IMR-90 (cell line): Measurements from ENCODE around the gene H1-8. TPM values are rescaled to one million over a fixed set of nuclear protein-coding genes. Genes with fewer than 3 reads are reported as not detected.

Experiments
- ATAC-seq: fragments of 200-7000 bp; cut with Tn5 transposase; 2 replicates; pipeline ENCODE4 v1.9.1; 2020; ENCODE audit warnings: low read depth, mild to moderate bottlenecking, moderate library complexity
- BruUV-seq: library from RNA; stranded (reverse); fragments of 400-500 nt; replicated peaks from 2 replicates; lab custom pipeline; 2021; lab: Mats Ljungman, UMichigan
- CTCF ChIA-PET: fragments of 300-600 bp; formaldehyde crosslinking; extraction: SDS; loops from one replicate; lab custom pipeline; 2021; ENCODE audit warnings: antibody characterized with exemption; lab: Yijun Ruan, JAX
- POLR2A ChIA-PET: fragments of 300-600 bp; sonication (Branson Sonifier 250); formaldehyde crosslinking; loops from one replicate; lab custom pipeline; 2022; ENCODE audit warnings: antibody characterized with exemption; ENCODE audit not compliant: unreplicated experiment; lab: Charles Lee
- DNase-seq: peaks from one replicate; pipeline ENCODE4 v3.0.0; 2013
- H2AFZ ChIP-seq: replicated peaks from 2 replicates; pipeline ENCODE3; 2013; ENCODE audit warnings: low read length, mild to moderate bottlenecking; ENCODE audit not compliant: poor library complexity
- H2AK5ac ChIP-seq: 2 replicates; pipeline ENCODE4 v1.6.1; 2013; ENCODE audit warnings: low read depth, low read length, inconsistent platforms
- H2AK9ac ChIP-seq: replicated peaks from 2 replicates; pipeline ENCODE3; 2013; ENCODE audit warnings: mild to moderate bottlenecking, low read depth, low read length, moderate library complexity; ENCODE audit not compliant: poor library complexity
- H2BK120ac ChIP-seq: 2 replicates; pipeline ENCODE4 v1.6.1; 2013; ENCODE audit warnings: low read depth, low read length, inconsistent platforms
- H2BK15ac ChIP-seq: 3 replicates; pipeline ENCODE4 v1.6.1; 2013; ENCODE audit warnings: low read depth, low read length, inconsistent platforms
- H2BK20ac ChIP-seq: 2 replicates; pipeline ENCODE4 v1.6.1; 2013; ENCODE audit warnings: low read depth, mild to moderate bottlenecking, inconsistent platforms, low read length, moderate library complexity
- H2BK5ac ChIP-seq: 2 replicates; pipeline ENCODE4 v1.6.1; 2013; ENCODE audit warnings: mild to moderate bottlenecking, low read depth, low read length, inconsistent platforms; ENCODE audit not compliant: poor library complexity, severe bottlenecking
- H3K14ac ChIP-seq: replicated peaks from 2 replicates; pipeline ENCODE4 v1.6.1; 2013; ENCODE audit warnings: low read depth, low read length, inconsistent platforms
- H3K18ac ChIP-seq: 2 replicates; pipeline ENCODE4 v1.6.1; 2013; ENCODE audit warnings: low read depth, low read length, control low read depth
- H3K23ac ChIP-seq: 2 replicates; pipeline ENCODE4 v1.6.1; 2013; ENCODE audit warnings: low read depth, low read length, inconsistent platforms
- H3K27ac ChIP-seq: 2 replicates; pipeline ENCODE4 v1.5.1; 2013; ENCODE audit warnings: mild to moderate bottlenecking, control low read depth, low read length; ENCODE audit not compliant: insufficient read depth
- H3K27me3 ChIP-seq: 2 replicates; pipeline ENCODE4 v1.6.1; 2013; ENCODE audit warnings: low read length; ENCODE audit not compliant: control insufficient read depth, insufficient read depth
- H3K36me3 ChIP-seq: 2 replicates; pipeline ENCODE4 v1.6.1; 2013; ENCODE audit warnings: low read length, mixed read lengths; ENCODE audit not compliant: control insufficient read depth, insufficient read depth
- H3K4ac ChIP-seq: 2 replicates; pipeline ENCODE4 v1.6.1; 2013; ENCODE audit warnings: low read depth, low read length, inconsistent platforms
- H3K4me1 ChIP-seq: 2 replicates; pipeline ENCODE4 v1.6.1; 2013; ENCODE audit warnings: low read length, mixed read lengths; ENCODE audit not compliant: control insufficient read depth, insufficient read depth
- H3K4me2 ChIP-seq: 2 replicates; pipeline ENCODE4 v1.6.1; 2013; ENCODE audit warnings: low read depth, mild to moderate bottlenecking, control low read depth, low read length, moderate library complexity
- H3K4me3 ChIP-seq: 2 replicates; pipeline ENCODE4 v1.5.1; 2013; ENCODE audit warnings: low read depth, mild to moderate bottlenecking, control low read depth, low read length, moderate library complexity; ENCODE audit not compliant: insufficient read depth
- H3K56ac ChIP-seq: 2 replicates; pipeline ENCODE4 v1.6.1; 2013; ENCODE audit warnings: low read length, inconsistent platforms; ENCODE audit not compliant: insufficient read depth; ENCODE audit errors: extremely low read depth
- H3K79me1 ChIP-seq, 2 experiments: 2 replicates each; pipeline ENCODE4 v1.6.1; 2013; ENCODE audit warnings: low read length in 2 of 2, inconsistent platforms in 1 of 2, low read depth in 1 of 2
- H3K9ac ChIP-seq: 2 replicates; pipeline ENCODE4 v1.6.1; 2013; ENCODE audit warnings: low read depth, low read length, control low read depth
- H3K9me1 ChIP-seq: 2 replicates; pipeline ENCODE4 v1.6.1; 2013; ENCODE audit warnings: low read length, inconsistent platforms; ENCODE audit not compliant: insufficient read depth
- H3K9me3 ChIP-seq: 2 replicates; pipeline ENCODE4 v1.6.1; 2013; ENCODE audit warnings: low read length; ENCODE audit not compliant: control insufficient read depth, insufficient read depth
- H4K20me1 ChIP-seq: 2 replicates; pipeline ENCODE4 v1.6.1; 2013; ENCODE audit warnings: low read length, inconsistent platforms; ENCODE audit not compliant: insufficient read depth
- H4K5ac ChIP-seq: 2 replicates; pipeline ENCODE4 v1.6.1; 2013; ENCODE audit warnings: mild to moderate bottlenecking, low read depth, low read length, control low read depth
- H4K8ac ChIP-seq, 2 experiments: 2 replicates each; pipeline ENCODE4 v1.6.1; 2013; ENCODE audit warnings: low read depth in 2 of 2, low read length in 2 of 2, control low read depth in 1 of 2, inconsistent platforms in 1 of 2
- H4K91ac ChIP-seq: 2 replicates; pipeline ENCODE4 v1.6.1; 2013; ENCODE audit warnings: low read depth, low read length, inconsistent platforms; ENCODE audit not compliant: insufficient read depth
- BHLHE40 ChIP-seq: fragments of 150-350 bp; IDR thresholded peaks from 2 replicates; pipeline ENCODE4 v1.6.1; 2016; ENCODE audit warnings: mild to moderate bottlenecking, low read depth, low read length
- CEBPB ChIP-seq: IDR thresholded peaks from 2 replicates; pipeline ENCODE4 v1.6.1; 2012; ENCODE audit warnings: low read depth, low read length, improper control_type of control experiment
- CHD1 ChIP-seq: IDR thresholded peaks from 2 replicates; pipeline ENCODE4 v1.6.1; 2012; ENCODE audit warnings: low read depth, low read length, improper control_type of control experiment
- ELK1 ChIP-seq: fragments of 150-350 bp; IDR thresholded peaks from 2 replicates; pipeline ENCODE4 v1.6.1; 2016; ENCODE audit warnings: low read depth, mild to moderate bottlenecking, low read length, moderate library complexity, borderline replicate concordance
- FOS ChIP-seq: fragments of 150-350 bp; IDR thresholded peaks from 2 replicates; pipeline ENCODE4 v1.6.1; 2016; ENCODE audit warnings: low read depth, low read length
- MAFK ChIP-seq: IDR thresholded peaks from 2 replicates; pipeline ENCODE4 v1.6.1; 2012; ENCODE audit warnings: low read depth, low read length, improper control_type of control experiment
- MAZ ChIP-seq: IDR thresholded peaks from 2 replicates; pipeline ENCODE4 v1.6.1; 2012; ENCODE audit warnings: low read depth, mild to moderate bottlenecking, low read length, improper control_type of control experiment, moderate library complexity, borderline replicate concordance
- MXI1 ChIP-seq: IDR thresholded peaks from 2 replicates; pipeline ENCODE4 v1.6.1; 2012; ENCODE audit warnings: low read depth, mild to moderate bottlenecking, low read length, moderate library complexity, borderline replicate concordance
- NFE2L2 ChIP-seq: fragments of 150-350 bp; IDR thresholded peaks from 2 replicates; pipeline ENCODE4 v1.6.1; 2016; ENCODE audit warnings: low read depth, mild to moderate bottlenecking, low read length
- POLR2A ChIP-seq: IDR thresholded peaks from 2 replicates; pipeline ENCODE4 v1.6.1; 2012; ENCODE audit warnings: mild to moderate bottlenecking, low read depth, low read length
- RAD21 ChIP-seq: IDR thresholded peaks from 2 replicates; pipeline ENCODE4 v1.6.1; 2012; ENCODE audit warnings: low read length, improper control_type of control experiment
- RCOR1 ChIP-seq: IDR thresholded peaks from 2 replicates; pipeline ENCODE4 v1.6.1; 2012; ENCODE audit warnings: mild to moderate bottlenecking, low read length, improper control_type of control experiment; ENCODE audit not compliant: insufficient replicate concordance
- RFX5 ChIP-seq: IDR thresholded peaks from 2 replicates; pipeline ENCODE4 v1.8.0; 2012; ENCODE audit warnings: low read depth, mild to moderate bottlenecking, low read length, moderate library complexity
- SMC3 ChIP-seq: fragments of 150-350 bp; IDR thresholded peaks from 2 replicates; pipeline ENCODE4 v1.6.1; 2016; ENCODE audit warnings: low read depth, mild to moderate bottlenecking, antibody characterized with exemption, low read length, moderate library complexity
- USF2 ChIP-seq: fragments of 150-350 bp; IDR thresholded peaks from 2 replicates; pipeline ENCODE4 v1.6.1; 2017; ENCODE audit warnings: mild to moderate bottlenecking, antibody characterized with exemption, low read length, low read depth
- WGBS, 2 experiments: methylation state at CpG; one replicate each; pipeline versions ENCODE4 v1.1.5 to v1.1.7; 2013; ENCODE audit warnings: missing lambda C conversion rate in 2 of 2; ENCODE audit not compliant: insufficient read length in 1 of 2; ENCODE audit errors: extremely low coverage in 2 of 2; 5-methylcytosine and 5-hydroxymethylcytosine counted together
- dilution Hi-C: fragments of 300-500 bp; cut with HindIII; formaldehyde crosslinking; loops from one replicate; pipeline ENCODE4 v1.14.3; 2018; ENCODE audit warnings: low sequenced_read_pairs; ENCODE audit not compliant: unreplicated experiment
- in situ Hi-C: fragments of 300-500 bp; cut with MboI; formaldehyde crosslinking; loops from 3 replicates; pipeline ENCODE4 v1.14.3; 2019; ENCODE audit warnings: low sequenced_read_pairs, inconsistent platforms, mixed read lengths
- intact Hi-C: fragments of 100-400 bp; cut with micrococcal nuclease; formaldehyde crosslinking; loops from 2 replicates; pipeline ENCODE4 v1.10.0; 2022
- polyA plus RNA-seq, 3 experiments: library from polyadenylated mRNA; depleted of rRNA; stranded (reverse); fragments of >200 nt; gene quantifications; 2 replicates each; pipeline ENCODE4 v1.2.3, GENCODE V29; 2012; ENCODE audit warnings: low replicate concordance in 1 of 3
- total RNA-seq: library from RNA; depleted of rRNA; stranded (reverse); fragments of >200 nt; gene quantifications from 2 replicates; pipeline ENCODE4 v1.2.3, GENCODE V29; 2012
- TF ChIP-seq, protein P1 (sequence below): conservative IDR thresholded peaks from 2 replicates; pipeline ENCODE4 v1.5.1; 2012; ENCODE audit warnings: mild to moderate bottlenecking, low read depth, low read length, improper control_type of control experiment

H1-8 gene
- total and polyA plus RNA-seq, 2 of the 4 experiments (the other 2 are of a cell fraction): not detected

DNA sequence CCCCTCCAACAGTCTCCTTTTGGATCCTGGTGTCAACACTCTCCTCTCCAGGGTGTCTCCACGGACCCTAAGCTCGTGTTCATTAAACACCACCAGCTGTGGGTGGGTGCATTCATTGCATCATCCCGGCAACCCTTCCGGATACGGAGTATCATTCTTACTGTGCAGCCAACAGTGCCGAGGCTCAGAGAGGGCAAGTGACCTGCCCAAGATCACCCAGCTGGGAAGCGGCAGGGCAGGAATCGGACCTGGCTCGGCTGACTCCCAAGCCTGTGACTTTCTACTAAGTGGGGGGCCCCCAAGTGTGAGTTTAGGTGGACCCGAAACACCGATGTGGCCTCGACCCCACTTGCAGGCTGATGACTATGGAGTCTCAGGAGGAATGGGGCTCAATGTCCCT, 20.4 kb downstream of the H1-8 start:
- in situ Hi-C loops: no loop called here
- intact Hi-C loops: loop anchor here (5.0 kb wide), 1 partner anchor 121 kb away; the partner anchor contains the start of gene IFT122

More for the DNA sequence above, 20.4 kb downstream of the H1-8 start:
- POLR2A ChIA-PET: no interaction called here
- H2AK5ac ChIP-seq: no peak overlapping the region
- peaks cover 33% of the 10 kb centered on the region for H3K4me1 ChIP-seq
- no peak overlapping the region for H4K8ac ChIP-seq
- no TSS peak for BruUV-seq
- H3K14ac ChIP-seq: no peak overlapping the region
- H2BK120ac ChIP-seq: no peak overlapping the region
- H3K79me1 ChIP-seq: peaks cover 9 to 27% of the 10 kb centered on the region in 2 experiments; a peak in 3 of 4 replicates
- H3K4ac ChIP-seq: no peak overlapping the region
- no peaks in the 10 kb centered on the region for H3K27me3 ChIP-seq
- H2AK9ac ChIP-seq: no peak overlapping the region
- H3K36me3 ChIP-seq: peaks cover 35% of the 10 kb centered on the region
- no peak overlapping the region for H3K18ac ChIP-seq
- no peak overlapping the region for H3K4me3 ChIP-seq
- H2BK5ac ChIP-seq: no peak overlapping the region
- no peaks in the 10 kb centered on the region for H3K9me3 ChIP-seq
- 95% methylated on average over 10 of the region's 12 CpGs; no CpG with 5 or more reads in 1 of the 2 experiments for whole genome bisulfite sequencing, 2 experiments
- H3K27ac ChIP-seq: no peak overlapping the region
- no peak for DNase-seq
- H4K20me1 ChIP-seq: no peaks in the 10 kb centered on the region
- no peak overlapping the region for H2BK15ac ChIP-seq
- H3K56ac ChIP-seq: no peak overlapping the region
- no peak overlapping the region for H4K91ac ChIP-seq
- no peak overlapping the region for H4K5ac ChIP-seq
- no peak overlapping the region for H3K4me2 ChIP-seq
- dilution Hi-C loops: no loop called here
- no peak overlapping the region for H3K23ac ChIP-seq
- ATAC-seq: no peak
- no peak overlapping the region for H2BK20ac ChIP-seq
- no peak overlapping the region for H2AFZ ChIP-seq
- no peak overlapping the region for H3K9ac ChIP-seq
- no peak for TF ChIP-seq FOS
- no peak for TF ChIP-seq NFE2L2
- TF ChIP-seq SMC3: no peak
- TF ChIP-seq POLR2A: no peak
- TF ChIP-seq, protein P1, sequence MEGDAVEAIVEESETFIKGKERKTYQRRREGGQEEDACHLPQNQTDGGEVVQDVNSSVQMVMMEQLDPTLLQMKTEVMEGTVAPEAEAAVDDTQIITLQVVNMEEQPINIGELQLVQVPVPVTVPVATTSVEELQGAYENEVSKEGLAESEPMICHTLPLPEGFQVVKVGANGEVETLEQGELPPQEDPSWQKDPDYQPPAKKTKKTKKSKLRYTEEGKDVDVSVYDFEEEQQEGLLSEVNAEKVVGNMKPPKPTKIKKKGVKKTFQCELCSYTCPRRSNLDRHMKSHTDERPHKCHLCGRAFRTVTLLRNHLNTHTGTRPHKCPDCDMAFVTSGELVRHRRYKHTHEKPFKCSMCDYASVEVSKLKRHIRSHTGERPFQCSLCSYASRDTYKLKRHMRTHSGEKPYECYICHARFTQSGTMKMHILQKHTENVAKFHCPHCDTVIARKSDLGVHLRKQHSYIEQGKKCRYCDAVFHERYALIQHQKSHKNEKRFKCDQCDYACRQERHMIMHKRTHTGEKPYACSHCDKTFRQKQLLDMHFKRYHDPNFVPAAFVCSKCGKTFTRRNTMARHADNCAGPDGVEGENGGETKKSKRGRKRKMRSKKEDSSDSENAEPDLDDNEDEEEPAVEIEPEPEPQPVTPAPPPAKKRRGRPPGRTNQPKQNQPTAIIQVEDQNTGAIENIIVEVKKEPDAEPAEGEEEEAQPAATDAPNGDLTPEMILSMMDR: no peak
- TF ChIP-seq MAFK: no peak
- TF ChIP-seq CHD1: no peak
- no peak for TF ChIP-seq CEBPB
- TF ChIP-seq ELK1: no peak
- TF ChIP-seq MXI1: no peak
- TF ChIP-seq BHLHE40: no peak
- TF ChIP-seq RAD21: no peak
- no peak for TF ChIP-seq USF2
- TF ChIP-seq MAZ: no peak
- no peak for TF ChIP-seq RFX5
- TF ChIP-seq RCOR1: no peak
- CTCF ChIA-PET: no interaction called here
- peaks cover 19% of the 10 kb centered on the region for H3K9me1 ChIP-seq
